Glutamatergic neuron (in vitro differentiated cells): ENCODE data around the gene ARHGAP9. TPM values are rescaled to one million over a fixed set of nuclear protein-coding genes. Genes with fewer than 3 reads are reported as not detected.

Experiments
- DNase-seq: peaks from one replicate; pipeline ENCODE4 v3.0.0; 2022
- H3K27ac Mint-ChIP-seq: one replicate; pipeline ENCODE4 v1.8.0; 2020; ENCODE audit warnings: mild to moderate bottlenecking, mixed read lengths, inconsistent platforms; ENCODE audit not compliant: unreplicated experiment
- H3K27me3 Mint-ChIP-seq: one replicate; pipeline ENCODE4 v1.8.0; 2020; ENCODE audit warnings: mild to moderate bottlenecking, moderate library complexity, mixed read lengths, inconsistent platforms; ENCODE audit not compliant: unreplicated experiment
- H3K36me3 Mint-ChIP-seq: one replicate; pipeline ENCODE4 v1.8.0; 2020; ENCODE audit warnings: mild to moderate bottlenecking, mixed read lengths, inconsistent platforms; ENCODE audit not compliant: unreplicated experiment
- H3K4me1 Mint-ChIP-seq: one replicate; pipeline ENCODE4 v1.8.0; 2020; ENCODE audit warnings: mild to moderate bottlenecking, low read depth, mixed read lengths, inconsistent platforms; ENCODE audit not compliant: unreplicated experiment
- H3K4me3 Mint-ChIP-seq: one replicate; pipeline ENCODE4 v1.8.0; 2020; ENCODE audit warnings: mild to moderate bottlenecking, mixed read lengths, inconsistent platforms; ENCODE audit not compliant: unreplicated experiment
- H3K9me3 Mint-ChIP-seq: one replicate; pipeline ENCODE4 v1.8.0; 2020; ENCODE audit warnings: mild to moderate bottlenecking, moderate library complexity, mixed read lengths, inconsistent platforms; ENCODE audit not compliant: unreplicated experiment
- CTCF ChIP-seq: fragments of 200-600 bp; sonication (generic); IDR thresholded peaks from one replicate; pipeline ENCODE4 v1.5.0; 2021; ENCODE audit not compliant: partially characterized antibody, unreplicated experiment
- total RNA-seq: library from RNA; stranded (reverse); fragmentation: NEBNext Ultra II Directional; extraction: Animal tissue kit (Norgen Biotek cat#: 25700); gene quantifications from one replicate; pipeline ENCODE4 v1.2.1, GENCODE V29; 2021; ENCODE audit not compliant: unreplicated experiment

ARHGAP9 gene
- total RNA-seq, 1 donor from 2014 or later: 52.0 TPM

GRCh38 chr12:57522887-57523705 lies 43.4 kb upstream of the ARHGAP9 start:
- TF ChIP-seq CTCF: no peak
- Mint-ChIP-seq H3K27me3 (peaks cover 38% of the 10 kb centered on the region), H3K4me3 (peak overlapping the region; percentile 90), H3K36me3 (peaks cover 7% of the 10 kb centered on the region), H3K27ac (peak overlapping the region; percentile 88), H3K4me1 (peaks cover 27% of the 10 kb centered on the region), H3K9me3 (peaks cover 40% of the 10 kb centered on the region)
- peak; percentile 64 for DNase-seq

- Mint-ChIP-seq H3K4me1 (peaks cover 32% of the 10 kb centered on the region), H3K27me3 (peaks cover 38% of the 10 kb centered on the region)
Observed at GRCh38 chr12:57522011-57522886, 42.6 kb upstream of the ARHGAP9 start, which contains the start of gene MBD6. MBD6 (plus strand) TSS chr12:57522824; CDS start chr12:57524304, 1,480 bp downstream.

GRCh38 chr12:57521525-57522010 lies 41.9 kb upstream of the ARHGAP9 start:
- Mint-ChIP-seq H3K27ac (peak overlapping the region; percentile 99), H3K27me3 (peaks cover 38% of the 10 kb centered on the region), H3K4me3 (peak overlapping the region; percentile 88), H3K4me1 (peaks cover 34% of the 10 kb centered on the region), H3K9me3 (peaks cover 44% of the 10 kb centered on the region), H3K36me3 (peaks cover 7% of the 10 kb centered on the region)
- DNase-seq: peak; percentile 57
- no peak for TF ChIP-seq CTCF

More at GRCh38 chr12:57522011-57522886, 42.6 kb upstream of the ARHGAP9 start, which contains the start of gene MBD6:
- DNase-seq: peak; percentile 95
- peak within 1 kb of the TSS; percentile 90 for H3K4me3 Mint-ChIP-seq
- no peak for TF ChIP-seq CTCF
- H3K27ac Mint-ChIP-seq: peak within 1 kb of the TSS; percentile 99
- H3K9me3 Mint-ChIP-seq: peaks cover 43% of the 10 kb centered on the region
- peaks cover 7% of the 10 kb centered on the region for H3K36me3 Mint-ChIP-seq

- Mint-ChIP-seq H3K9me3 (peaks cover 45% of the 10 kb centered on the region), H3K4me3 (peak within 1 kb of the TSS; percentile 95), H3K36me3 (peaks cover 7% of the 10 kb centered on the region), H3K4me1 (peaks cover 34% of the 10 kb centered on the region), H3K27me3 (peaks cover 38% of the 10 kb centered on the region), H3K27ac (peak within 1 kb of the TSS; percentile 99)
- peak; percentile 100 for DNase-seq
- no peak for TF ChIP-seq CTCF
Observed at GRCh38 chr12:57520053-57520818, 40.6 kb upstream of the ARHGAP9 start, which contains the start of gene DDIT3. DDIT3 (minus strand) TSS chr12:57520514; CDS start chr12:57517406, 3,108 bp downstream.
